Osteoblast (primary cell): ENCODE results near the gene ACYP1. TPM values are rescaled to one million over a fixed set of nuclear protein-coding genes. Genes with fewer than 3 reads are reported as not detected.

Experiments used
- DNase-seq: peaks from one replicate; pipeline ENCODE4 v3.0.0; 2011; ENCODE audit warnings: low spot score, mixed read lengths; ENCODE audit not compliant: insufficient read length; ENCODE audit errors: missing footprints
- H2AFZ ChIP-seq: 2 replicates; pipeline ENCODE4 v1.6.0; 2011; ENCODE audit warnings: mild to moderate bottlenecking, low read length
- H3K27ac ChIP-seq: 2 replicates; pipeline ENCODE4 v1.5.1; 2011; ENCODE audit warnings: mild to moderate bottlenecking, low read depth, low read length, moderate library complexity
- H3K27me3 ChIP-seq: 2 replicates; pipeline ENCODE4 v1.6.0; 2012; ENCODE audit warnings: mild to moderate bottlenecking, control low read depth, inconsistent platforms, low read length, moderate library complexity; ENCODE audit not compliant: insufficient read depth
- H3K36me3 ChIP-seq: 2 replicates; pipeline ENCODE4 v1.5.1; 2011; ENCODE audit warnings: mild to moderate bottlenecking, low read length, control low read depth, moderate library complexity; ENCODE audit not compliant: insufficient read depth
- H3K4me1 ChIP-seq: 2 replicates; pipeline ENCODE4 v1.5.1; 2011; ENCODE audit warnings: mild to moderate bottlenecking, low read length, control low read depth, moderate library complexity; ENCODE audit not compliant: insufficient read depth
- H3K4me2 ChIP-seq: 2 replicates; pipeline ENCODE4 v1.6.0; 2011; ENCODE audit warnings: mild to moderate bottlenecking, low read length; ENCODE audit not compliant: insufficient read depth
- H3K4me3 ChIP-seq: fragments of 200-600 bp; sonication (generic); 3 replicates; pipeline ENCODE4 v1.5.1; 2012; ENCODE audit warnings: mild to moderate bottlenecking, low read length, inconsistent platforms; ENCODE audit not compliant: insufficient read depth
- H3K79me2 ChIP-seq: 2 replicates; pipeline ENCODE4 v1.6.0; 2012; ENCODE audit warnings: mild to moderate bottlenecking, low read length, control low read depth, inconsistent platforms; ENCODE audit not compliant: insufficient read depth
- H3K9me3 ChIP-seq: 2 replicates; pipeline ENCODE4 v1.5.1; 2011; ENCODE audit warnings: low read depth, low read length, control low read depth
- H4K20me1 ChIP-seq: 2 replicates; pipeline ENCODE4 v1.6.0; 2012; ENCODE audit warnings: mild to moderate bottlenecking, low read length, control low read depth; ENCODE audit not compliant: insufficient read depth
- CTCF ChIP-seq: IDR thresholded peaks from 2 replicates; pipeline ENCODE4 v1.5.1; 2011; ENCODE audit warnings: mild to moderate bottlenecking, low read depth, low read length, moderate library complexity; ENCODE audit errors: extremely low read depth
- total RNA-seq: library from RNA; depleted of rRNA; stranded (reverse); fragments of >200 nt; gene quantifications from 2 replicates; pipeline ENCODE4 v1.2.3, GENCODE V29; 2012

ACYP1 gene
- total RNA-seq, 1 donor = 6.5 TPM

- Histone ChIP-seq H3K79me2 (peaks cover 15% of the 10 kb centered on the region), H3K4me2 (no peak overlapping the region), H3K4me3 (no peak overlapping the region), H3K9me3 (no peaks in the 10 kb centered on the region), H3K27ac (no peak overlapping the region), H3K4me1 (peaks cover 9% of the 10 kb centered on the region), H4K20me1 (no peaks in the 10 kb centered on the region), H3K27me3 (no peaks in the 10 kb centered on the region), H3K36me3 (peaks cover 21% of the 10 kb centered on the region), H2AFZ (no peak overlapping the region)
- no peak for DNase-seq
- no peak for TF ChIP-seq CTCF
Observed at GRCh38 chr14:75040959-75041358, 22.9 kb downstream of the ACYP1 start.

GRCh38 chr14:75040507-75040906 is 23.3 kb downstream of the ACYP1 start:
- no peak for DNase-seq
- peaks cover 12% of the 10 kb centered on the region for H3K79me2 ChIP-seq
- H2AFZ ChIP-seq = no peak overlapping the region
- H3K9me3 ChIP-seq = no peaks in the 10 kb centered on the region
- no peak overlapping the region for H3K4me2 ChIP-seq
- peaks cover 9% of the 10 kb centered on the region for H3K4me1 ChIP-seq
- peaks cover 24% of the 10 kb centered on the region for H3K36me3 ChIP-seq
- no peak for TF ChIP-seq CTCF
- H3K27me3 ChIP-seq = no peaks in the 10 kb centered on the region
- H3K27ac ChIP-seq = no peak overlapping the region
- H3K4me3 ChIP-seq = no peak overlapping the region
- H4K20me1 ChIP-seq = no peaks in the 10 kb centered on the region

GRCh38 chr14:75032939-75033338 is 30.9 kb downstream of the ACYP1 start:
- Histone ChIP-seq H3K36me3 (peaks cover 43% of the 10 kb centered on the region), H3K4me3 (no peak overlapping the region), H3K27me3 (no peaks in the 10 kb centered on the region), H3K79me2 (no peaks in the 10 kb centered on the region), H3K4me1 (no peaks in the 10 kb centered on the region), H4K20me1 (no peaks in the 10 kb centered on the region), H3K4me2 (no peak overlapping the region), H2AFZ (no peak overlapping the region), H3K9me3 (no peaks in the 10 kb centered on the region), H3K27ac (no peak overlapping the region)
- TF ChIP-seq CTCF = no peak
- DNase-seq = no peak

GRCh38 chr14:75030147-75030546 is 33.7 kb downstream of the ACYP1 start:
- no peak overlapping the region for H2AFZ ChIP-seq
- TF ChIP-seq CTCF = no peak
- H3K9me3 ChIP-seq = no peaks in the 10 kb centered on the region
- H3K36me3 ChIP-seq = peaks cover 38% of the 10 kb centered on the region
- no peak overlapping the region for H3K4me3 ChIP-seq
- no peaks in the 10 kb centered on the region for H4K20me1 ChIP-seq
- no peak overlapping the region for H3K4me2 ChIP-seq
- H3K27me3 ChIP-seq = no peaks in the 10 kb centered on the region
- no peak for DNase-seq
- no peaks in the 10 kb centered on the region for H3K79me2 ChIP-seq
- H3K27ac ChIP-seq = no peak overlapping the region
- peaks cover 6% of the 10 kb centered on the region for H3K4me1 ChIP-seq
